Neural cell (in vitro differentiated cells): Measurements from ENCODE around the gene POU3F1. TPM values are rescaled to one million over a fixed set of nuclear protein-coding genes. Genes with fewer than 3 reads are reported as not detected.

Experiments used
- H2AFZ ChIP-seq: fragments of 200-600, 300-800 bp; sonication (generic), shearing (Covaris generic); 2 replicates; pipeline ENCODE4 v1.6.0; 2014; ENCODE audit warnings: low read depth, mild to moderate bottlenecking, antibody characterized with exemption, low read length, moderate library complexity
- H3F3A ChIP-seq: fragments of 200-600 bp; shearing (Covaris generic); 2 replicates; pipeline ENCODE4 v1.6.1; 2016; ENCODE audit warnings: mild to moderate bottlenecking, moderate library complexity, mixed read lengths, antibody characterized with exemption, low read length; ENCODE audit not compliant: insufficient read depth, poor library complexity, severe bottlenecking
- H3K27ac ChIP-seq: fragments of 200-600, 300-800 bp; sonication (generic), shearing (Covaris generic); 2 replicates; pipeline ENCODE4 v1.5.1; 2014; ENCODE audit warnings: mild to moderate bottlenecking, low read length, moderate library complexity
- H3K27me3 ChIP-seq: fragments of 300-800, 200-600 bp; sonication (generic), shearing (Covaris generic); 2 replicates; pipeline ENCODE4 v1.6.0; 2014; ENCODE audit warnings: mild to moderate bottlenecking, low read depth, low read length, moderate library complexity; ENCODE audit not compliant: insufficient read depth
- H3K36me3 ChIP-seq: fragments of 300-800, 200-600 bp; sonication (generic), shearing (Covaris generic); 2 replicates; pipeline ENCODE4 v1.5.1; 2014; ENCODE audit warnings: mild to moderate bottlenecking, antibody characterized with exemption, low read length, moderate library complexity; ENCODE audit not compliant: insufficient read depth
- H3K4me2 ChIP-seq: fragments of 300-800, 200-600 bp; sonication (generic), shearing (Covaris generic); 2 replicates; pipeline ENCODE4 v1.6.0; 2014; ENCODE audit warnings: mild to moderate bottlenecking, low read length
- H3K4me3 ChIP-seq: fragments of 300-800, 200-600 bp; sonication (generic), shearing (Covaris generic); 2 replicates; pipeline ENCODE4 v1.5.1; 2014; ENCODE audit warnings: mild to moderate bottlenecking, low read length, moderate library complexity
- H3K79me2 ChIP-seq: fragments of 200-600 bp; shearing (Covaris generic); replicated peaks from 2 replicates; pipeline ENCODE4 v1.6.0; 2014; ENCODE audit warnings: mild to moderate bottlenecking, low read length, moderate library complexity; ENCODE audit not compliant: insufficient read depth
- H3K9ac ChIP-seq: fragments of 300-800, 200-600 bp; sonication (generic), shearing (Covaris generic); 2 replicates; pipeline ENCODE4 v1.6.1; 2016; ENCODE audit warnings: mild to moderate bottlenecking, low read length, mixed read lengths
- H3K9me2 ChIP-seq: fragments of 200-600 bp; shearing (Covaris generic); 2 replicates; pipeline ENCODE4 v1.6.1; 2016; ENCODE audit warnings: mild to moderate bottlenecking, low read length, mixed read lengths; ENCODE audit not compliant: insufficient read depth
- H3K9me3 ChIP-seq: fragments of 200-600, 300-800 bp; sonication (generic), shearing (Covaris generic); 2 replicates; pipeline ENCODE4 v1.6.1; 2016; ENCODE audit warnings: mild to moderate bottlenecking, mixed run types, low read length, moderate library complexity, mixed read lengths
- H4K20me1 ChIP-seq: fragments of 200-600 bp; shearing (Covaris generic); 2 replicates; pipeline ENCODE4 v1.6.1; 2016; ENCODE audit warnings: mild to moderate bottlenecking, mixed run types; ENCODE audit not compliant: insufficient read depth
- CTCF ChIP-seq: fragments of 450-650 bp; IDR thresholded peaks from 2 replicates; pipeline ENCODE4 v1.5.1; 2014; ENCODE audit warnings: antibody characterized with exemption, mild to moderate bottlenecking, moderate library complexity; ENCODE audit not compliant: poor library complexity, severe bottlenecking
- EP300 ChIP-seq: fragments of 450-650 bp; conservative IDR thresholded peaks from 2 replicates; pipeline ENCODE4 v1.6.1; 2014; ENCODE audit warnings: antibody characterized with exemption, mild to moderate bottlenecking, moderate library complexity; ENCODE audit not compliant: poor library complexity, severe bottlenecking
- EZH2 ChIP-seq: fragments of 200-600, 300-800 bp; shearing (Covaris generic), sonication (generic); IDR thresholded peaks from 2 replicates; pipeline ENCODE4 v1.6.1; 2014; ENCODE audit warnings: antibody characterized with exemption, low read length, borderline replicate concordance, mild to moderate bottlenecking; ENCODE audit not compliant: insufficient read depth, poor library complexity, severe bottlenecking
- MXI1 ChIP-seq: fragments of 450-650 bp; conservative IDR thresholded peaks from 2 replicates; pipeline ENCODE4 v1.6.1; 2014; ENCODE audit warnings: antibody characterized with exemption, mild to moderate bottlenecking; ENCODE audit not compliant: poor library complexity, severe bottlenecking
- POLR2AphosphoS5 ChIP-seq: IDR thresholded peaks from 2 replicates; pipeline ENCODE4 v1.6.1; 2012
- RAD21 ChIP-seq: fragments of 450-650 bp; conservative IDR thresholded peaks from 2 replicates; pipeline ENCODE4 v1.6.1; 2014; ENCODE audit warnings: antibody characterized with exemption, mild to moderate bottlenecking, moderate library complexity
- SMC3 ChIP-seq: fragments of 450-650 bp; conservative IDR thresholded peaks from 2 replicates; pipeline ENCODE4 v1.6.1; 2014; ENCODE audit warnings: antibody characterized with exemption, mild to moderate bottlenecking, moderate library complexity; ENCODE audit not compliant: poor library complexity
- TAF1 ChIP-seq: IDR thresholded peaks from 2 replicates; pipeline ENCODE4 v1.6.1; 2012; ENCODE audit warnings: low read depth
- polyA plus RNA-seq: library from polyadenylated mRNA; depleted of rRNA; stranded (reverse); fragments of >200 nt; gene quantifications from 2 replicates; pipeline ENCODE4 v1.2.3, GENCODE V29; 2014
- TF ChIP-seq, protein P1 (sequence below): IDR thresholded peaks from 2 replicates; pipeline ENCODE4 v1.6.1; 2012; ENCODE audit warnings: borderline replicate concordance

The POU3F1 gene
- polyA plus RNA-seq, 1 donor from 2014 or later = 3.1 TPM

DNA sequence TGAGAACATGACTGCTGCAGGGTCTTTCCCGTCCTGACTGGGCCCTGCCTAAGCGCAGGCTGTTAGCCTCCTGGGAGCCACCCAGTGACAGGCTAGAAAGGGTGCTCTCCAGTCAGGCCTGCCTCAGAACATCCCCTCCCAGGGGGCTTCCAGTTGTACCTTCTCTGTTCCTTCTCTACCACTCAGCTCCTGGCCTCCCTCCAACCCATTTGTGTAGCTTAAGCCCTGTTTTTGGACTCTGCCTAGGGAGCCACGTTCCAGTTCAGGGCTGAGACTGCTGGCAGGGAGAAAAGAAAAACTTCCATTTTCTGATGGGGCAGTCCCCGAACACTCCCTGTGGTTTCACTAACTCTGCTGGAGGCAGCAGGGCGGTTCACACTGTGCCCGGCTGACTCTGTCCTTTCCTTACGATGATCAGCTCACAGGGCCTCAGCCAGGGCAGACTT lies 15.3 kb upstream of the POU3F1 start:
- no peak overlapping the region for H3K27ac ChIP-seq
- no peaks in the 10 kb centered on the region for H3K79me2 ChIP-seq
- no peak overlapping the region for H3K4me3 ChIP-seq
- no peaks in the 10 kb centered on the region for H3K9me3 ChIP-seq
- H2AFZ ChIP-seq = no peak overlapping the region
- H3K9ac ChIP-seq = no peak overlapping the region
- no peaks in the 10 kb centered on the region for H3K27me3 ChIP-seq
- H3K4me2 ChIP-seq = no peak overlapping the region
- TF ChIP-seq SMC3 = no peak
- no peak for TF ChIP-seq POLR2AphosphoS5
- no peak for TF ChIP-seq TAF1
- TF ChIP-seq MXI1 = no peak
- TF ChIP-seq, protein P1, sequence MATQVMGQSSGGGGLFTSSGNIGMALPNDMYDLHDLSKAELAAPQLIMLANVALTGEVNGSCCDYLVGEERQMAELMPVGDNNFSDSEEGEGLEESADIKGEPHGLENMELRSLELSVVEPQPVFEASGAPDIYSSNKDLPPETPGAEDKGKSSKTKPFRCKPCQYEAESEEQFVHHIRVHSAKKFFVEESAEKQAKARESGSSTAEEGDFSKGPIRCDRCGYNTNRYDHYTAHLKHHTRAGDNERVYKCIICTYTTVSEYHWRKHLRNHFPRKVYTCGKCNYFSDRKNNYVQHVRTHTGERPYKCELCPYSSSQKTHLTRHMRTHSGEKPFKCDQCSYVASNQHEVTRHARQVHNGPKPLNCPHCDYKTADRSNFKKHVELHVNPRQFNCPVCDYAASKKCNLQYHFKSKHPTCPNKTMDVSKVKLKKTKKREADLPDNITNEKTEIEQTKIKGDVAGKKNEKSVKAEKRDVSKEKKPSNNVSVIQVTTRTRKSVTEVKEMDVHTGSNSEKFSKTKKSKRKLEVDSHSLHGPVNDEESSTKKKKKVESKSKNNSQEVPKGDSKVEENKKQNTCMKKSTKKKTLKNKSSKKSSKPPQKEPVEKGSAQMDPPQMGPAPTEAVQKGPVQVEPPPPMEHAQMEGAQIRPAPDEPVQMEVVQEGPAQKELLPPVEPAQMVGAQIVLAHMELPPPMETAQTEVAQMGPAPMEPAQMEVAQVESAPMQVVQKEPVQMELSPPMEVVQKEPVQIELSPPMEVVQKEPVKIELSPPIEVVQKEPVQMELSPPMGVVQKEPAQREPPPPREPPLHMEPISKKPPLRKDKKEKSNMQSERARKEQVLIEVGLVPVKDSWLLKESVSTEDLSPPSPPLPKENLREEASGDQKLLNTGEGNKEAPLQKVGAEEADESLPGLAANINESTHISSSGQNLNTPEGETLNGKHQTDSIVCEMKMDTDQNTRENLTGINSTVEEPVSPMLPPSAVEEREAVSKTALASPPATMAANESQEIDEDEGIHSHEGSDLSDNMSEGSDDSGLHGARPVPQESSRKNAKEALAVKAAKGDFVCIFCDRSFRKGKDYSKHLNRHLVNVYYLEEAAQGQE = no peak
- TF ChIP-seq RAD21 = no peak
- TF ChIP-seq EP300 = no peak
- no peak for TF ChIP-seq EZH2
- no peak for TF ChIP-seq CTCF
- H4K20me1 ChIP-seq = no peaks in the 10 kb centered on the region
- H3K9me2 ChIP-seq = no peaks in the 10 kb centered on the region
- H3K36me3 ChIP-seq = no peaks in the 10 kb centered on the region
- H3F3A ChIP-seq = no peaks in the 10 kb centered on the region

DNA sequence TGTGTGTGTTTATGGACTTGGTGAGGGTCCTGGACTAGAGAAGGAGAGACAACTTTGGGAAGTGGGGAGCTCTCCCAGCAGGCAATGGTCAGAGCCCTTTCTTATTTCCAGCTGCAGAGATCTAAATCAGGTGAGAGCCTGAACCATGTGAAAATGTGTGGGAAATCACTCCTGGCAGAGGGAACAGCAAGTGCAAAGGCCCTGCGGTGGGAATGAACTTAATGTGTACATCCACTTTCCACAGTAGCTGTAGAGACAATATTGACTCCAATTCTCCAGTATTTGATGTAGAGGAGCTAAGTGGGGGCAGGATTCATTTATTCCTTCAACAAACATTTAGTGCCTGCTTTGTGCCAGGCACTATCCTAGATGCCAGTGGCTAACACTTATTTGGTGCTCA lies 14.7 kb upstream of the POU3F1 start:
- no peaks in the 10 kb centered on the region for H3K9me2 ChIP-seq
- TF ChIP-seq EZH2 (no peak), SMC3 (no peak), MXI1 (no peak), EP300 (no peak), CTCF (no peak), POLR2AphosphoS5 (no peak), TAF1 (no peak), RAD21 (no peak)
- TF ChIP-seq, protein P1 = no peak
- H3K4me2 ChIP-seq = no peak overlapping the region
- H3K9ac ChIP-seq = no peak overlapping the region
- no peak overlapping the region for H3K4me3 ChIP-seq
- no peaks in the 10 kb centered on the region for H3K79me2 ChIP-seq
- no peaks in the 10 kb centered on the region for H3K36me3 ChIP-seq
- H3F3A ChIP-seq = no peaks in the 10 kb centered on the region
- no peak overlapping the region for H2AFZ ChIP-seq
- no peaks in the 10 kb centered on the region for H3K9me3 ChIP-seq
- no peaks in the 10 kb centered on the region for H3K27me3 ChIP-seq
- H4K20me1 ChIP-seq = no peaks in the 10 kb centered on the region
- H3K27ac ChIP-seq = no peak overlapping the region
